Measurements from ENCODE around the gene PHACTR3. TPM values are rescaled to one million over a fixed set of nuclear protein-coding genes. Genes with fewer than 3 reads are reported as not detected.

The PHACTR3 gene
- total RNA-seq, 4 donors from 2014 or later, result 0.26 to 3.2 (median 0.57) TPM

- intact Hi-C loops (cut with DNase I; ENCODE audit: low total_unique reads), result no loop called here
- no peak for TF ChIP-seq CTCF (IDR thresholded peaks at IDR 0.05)
- no peak for TF ChIP-seq POLR2A (IDR thresholded peaks at IDR 0.05)
- DNase-seq, result no peak
- no peaks in the 10 kb centered on the region for H3K4me1 ChIP-seq
- H3K36me3 ChIP-seq, result no peaks in the 10 kb centered on the region
- no peak overlapping the region for H3K4me3 ChIP-seq
- H3K9me3 ChIP-seq, result no peaks in the 10 kb centered on the region
- H3K27ac ChIP-seq, result no peak overlapping the region
- no peaks in the 10 kb centered on the region for H3K27me3 ChIP-seq
These were observed 67.5 kb downstream of the PHACTR3 start for GRCh38 chr20:59671661-59672471.

- intact Hi-C loops (cut with DNase I; ENCODE audit: low total_unique reads), result no loop called here
- no peaks in the 10 kb centered on the region for H3K36me3 ChIP-seq
- H3K9me3 ChIP-seq, result no peaks in the 10 kb centered on the region
- no peaks in the 10 kb centered on the region for H3K27me3 ChIP-seq
- no peak for DNase-seq
- TF ChIP-seq POLR2A (IDR thresholded peaks at IDR 0.05), result no peak
- no peak for TF ChIP-seq CTCF (IDR thresholded peaks at IDR 0.05)
- H3K27ac ChIP-seq, result no peak overlapping the region
- no peak overlapping the region for H3K4me3 ChIP-seq
- H3K4me1 ChIP-seq, result no peaks in the 10 kb centered on the region
These were observed 68.2 kb downstream of the PHACTR3 start for GRCh38 chr20:59672576-59672975.

GRCh38 chr20:59673288-59673997 lies 69.1 kb downstream of the PHACTR3 start:
- no peaks in the 10 kb centered on the region for H3K9me3 ChIP-seq
- no peak overlapping the region for H3K4me3 ChIP-seq
- TF ChIP-seq CTCF (IDR thresholded peaks at IDR 0.05), result no peak
- TF ChIP-seq POLR2A (IDR thresholded peaks at IDR 0.05), result no peak
- no peaks in the 10 kb centered on the region for H3K36me3 ChIP-seq
- intact Hi-C loops (cut with DNase I; ENCODE audit: low total_unique reads), result no loop called here
- no peaks in the 10 kb centered on the region for H3K4me1 ChIP-seq
- H3K27ac ChIP-seq, result no peak overlapping the region
- no peak for DNase-seq
- no peaks in the 10 kb centered on the region for H3K27me3 ChIP-seq

GRCh38 chr20:59673998-59674445 lies 69.7 kb downstream of the PHACTR3 start:
- Histone ChIP-seq H3K9me3 (no peaks in the 10 kb centered on the region), H3K4me1 (no peaks in the 10 kb centered on the region), H3K4me3 (no peak overlapping the region), H3K27ac (no peak overlapping the region), H3K27me3 (no peaks in the 10 kb centered on the region), H3K36me3 (no peaks in the 10 kb centered on the region)
- TF ChIP-seq CTCF (IDR thresholded peaks at IDR 0.05) (no peak), POLR2A (IDR thresholded peaks at IDR 0.05) (no peak)
- DNase-seq, result no peak
- intact Hi-C loops (cut with DNase I; ENCODE audit: low total_unique reads), result no loop called here
